Measurements from ENCODE around the gene HIVEP1. TPM values are rescaled to one million over a fixed set of nuclear protein-coding genes. Genes with fewer than 3 reads are reported as not detected.
A peak's percentile ranks its signal among the peaks of the same experiment; 100 is the strongest.
"Not testable (repeated sequence)": the region's sequence is repeated elsewhere in the genome, so short reads cannot be mapped to it uniquely, and the experiment has no call there.

The HIVEP1 gene
- total RNA-seq, 4 donors from 2014 or later: 26.8 to 69.3 (median 38.8) TPM

DNA sequence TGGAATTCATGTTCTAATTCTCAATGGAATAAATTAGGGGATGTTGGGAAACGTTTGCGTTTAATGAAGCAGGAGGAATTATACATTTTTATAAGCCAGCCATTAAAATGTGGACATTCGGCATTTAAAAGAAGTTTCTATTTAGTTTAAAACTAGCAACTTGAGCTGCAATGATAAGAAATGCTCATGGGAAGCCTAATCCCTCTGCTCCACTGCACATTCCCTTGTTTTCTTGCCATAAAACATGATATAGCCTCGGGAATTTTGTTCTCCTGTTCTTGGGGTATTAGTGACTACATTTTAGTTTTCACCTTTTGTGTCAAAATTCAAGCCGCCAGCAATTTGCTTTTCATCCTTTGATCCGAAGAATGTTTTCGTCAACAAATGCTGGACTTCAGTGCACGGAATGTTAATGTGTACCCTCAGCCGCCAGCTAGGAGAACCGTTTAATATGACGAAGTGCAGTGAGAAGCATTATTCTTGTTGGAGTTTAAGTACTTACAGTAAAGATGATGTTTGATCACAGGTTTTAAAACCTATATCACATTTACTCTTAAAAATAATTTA, 137.9 kb downstream of the HIVEP1 start:
- H3K27ac ChIP-seq: no peak overlapping the region
- no peaks in the 10 kb centered on the region for H3K4me1 ChIP-seq

GRCh38 chr6:12150812-12151432, 138.8 kb downstream of the HIVEP1 start:
- Histone ChIP-seq H3K9me3 (no peaks in the 10 kb centered on the region), H3K27me3 (no peaks in the 10 kb centered on the region), H3K36me3 (no peaks in the 10 kb centered on the region), H3K4me3 (no peak overlapping the region), H3K4me1 (no peaks in the 10 kb centered on the region), H3K27ac (no peak overlapping the region)
- no peak for TF ChIP-seq POLR2A (IDR thresholded peaks at IDR 0.05)
- peak in 4 of 6 experiments; percentile 53 to 78 (median 71) for TF ChIP-seq CTCF (IDR thresholded peaks at IDR 0.05)
- DNase-seq: peak in 1 of 3 donors; percentile 71

More for the DNA sequence above, 137.9 kb downstream of the HIVEP1 start:
- H3K9me3 ChIP-seq: no peaks in the 10 kb centered on the region
- no peak for DNase-seq
- no peaks in the 10 kb centered on the region for H3K36me3 ChIP-seq
- TF ChIP-seq POLR2A (IDR thresholded peaks at IDR 0.05) (no peak), CTCF (IDR thresholded peaks at IDR 0.05) (no peak)
- no peaks in the 10 kb centered on the region for H3K27me3 ChIP-seq
- H3K4me3 ChIP-seq: no peak overlapping the region

DNA sequence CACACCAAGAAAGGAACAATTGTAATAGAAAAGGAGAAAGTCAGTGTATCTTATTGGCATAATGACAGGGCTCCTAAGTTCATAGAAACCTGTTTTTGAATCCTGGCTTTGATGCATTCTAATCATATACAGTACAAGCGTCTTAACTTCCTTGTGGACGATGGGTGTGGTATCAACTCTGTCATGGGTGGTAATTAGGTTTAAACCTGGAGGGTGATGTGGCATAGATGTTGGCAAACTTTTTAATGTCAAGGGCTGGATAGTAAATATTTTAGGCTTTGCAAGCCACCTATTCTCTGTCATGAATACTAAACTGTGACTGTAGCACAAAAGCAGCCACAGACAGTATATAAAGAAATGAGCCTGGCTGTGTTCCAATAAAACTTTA, 139.3 kb downstream of the HIVEP1 start:
- H3K4me3 ChIP-seq: no peak overlapping the region
- no peaks in the 10 kb centered on the region for H3K27me3 ChIP-seq
- no peak for DNase-seq
- H3K36me3 ChIP-seq: no peaks in the 10 kb centered on the region
- TF ChIP-seq POLR2A (IDR thresholded peaks at IDR 0.05): no peak
- H3K4me1 ChIP-seq: no peaks in the 10 kb centered on the region
- no peaks in the 10 kb centered on the region for H3K9me3 ChIP-seq
- H3K27ac ChIP-seq: no peak overlapping the region

DNA sequence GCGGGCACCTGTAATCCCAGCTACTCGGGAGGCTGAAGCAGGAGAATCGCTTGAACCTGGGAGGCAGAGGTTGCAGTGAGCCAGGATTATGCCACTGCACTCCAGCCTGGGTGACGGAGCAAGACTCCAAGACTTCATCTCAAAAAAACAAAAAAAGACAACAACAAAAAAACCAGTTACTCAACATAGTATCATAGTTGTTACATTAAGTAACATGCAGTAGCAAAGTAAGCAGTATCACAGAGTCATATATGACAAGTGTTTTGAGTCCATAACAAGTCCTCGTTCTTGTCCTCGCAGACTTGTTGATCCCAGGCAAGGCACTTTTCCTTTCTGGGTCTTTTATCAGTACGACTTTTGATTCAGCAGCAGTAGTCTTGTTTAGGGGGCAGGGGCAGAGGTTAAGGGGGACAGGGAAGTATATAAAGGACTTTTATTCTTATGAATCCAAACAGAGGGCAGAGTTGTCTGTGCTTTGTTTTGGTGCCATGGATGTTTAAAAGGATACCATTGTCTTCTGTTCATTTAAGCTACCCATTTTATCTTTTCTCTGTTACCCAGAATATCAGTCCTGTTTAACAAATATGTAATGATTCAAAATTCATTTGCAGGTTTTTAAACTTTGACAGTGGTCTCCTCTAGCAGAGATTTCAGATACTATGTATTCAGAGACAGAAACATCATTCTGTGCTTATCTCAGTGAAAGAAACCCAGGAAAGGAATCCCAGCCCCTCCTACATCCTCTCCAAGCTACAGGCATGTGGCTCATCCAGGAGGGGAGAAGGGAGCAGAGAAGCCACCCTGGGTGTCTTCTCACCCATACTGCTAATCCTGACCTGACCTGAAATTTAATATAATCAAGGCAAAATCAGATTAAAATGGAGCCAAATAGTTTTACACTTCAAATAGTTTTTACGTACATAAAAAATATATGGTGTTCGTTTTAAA, 140.2 kb downstream of the HIVEP1 start:
- Histone ChIP-seq H3K9me3 (no peaks in the 10 kb centered on the region), H3K27me3 (no peaks in the 10 kb centered on the region), H3K4me1 (no peaks in the 10 kb centered on the region), H3K4me3 (no peak overlapping the region), H3K27ac (no peak overlapping the region), H3K36me3 (no peaks in the 10 kb centered on the region)
- no peak for TF ChIP-seq CTCF (IDR thresholded peaks at IDR 0.05)
- TF ChIP-seq POLR2A (IDR thresholded peaks at IDR 0.05): no peak
- DNase-seq: no peak

GRCh38 chr6:12155769-12156168, 143.7 kb downstream of the HIVEP1 start:
- not testable (repeated sequence) for H3K4me3 ChIP-seq, DNase-seq

GRCh38 chr6:12158686-12159415, 146.7 kb downstream of the HIVEP1 start:
- no peak overlapping the region for H3K4me3 ChIP-seq
- H3K4me1 ChIP-seq: no peaks in the 10 kb centered on the region
- H3K9me3 ChIP-seq: no peaks in the 10 kb centered on the region
- peaks cover 0 to 13% (median 0%) of the 10 kb centered on the region in 3 donors for H3K36me3 ChIP-seq
- TF ChIP-seq POLR2A (IDR thresholded peaks at IDR 0.05) (no peak), CTCF (IDR thresholded peaks at IDR 0.05) (no peak)
- no peaks in the 10 kb centered on the region for H3K27me3 ChIP-seq
- no peak overlapping the region for H3K27ac ChIP-seq
- DNase-seq: no peak

More at GRCh38 chr6:12155769-12156168, 143.7 kb downstream of the HIVEP1 start:
- H3K36me3 ChIP-seq, H3K4me1 ChIP-seq, H3K27ac ChIP-seq, H3K9me3 ChIP-seq, H3K27me3 ChIP-seq: not testable (repeated sequence)

All from Peyer's patch (tissue), 4 donors.